ENCODE results near the gene MBP.

MBP gene

DNA sequence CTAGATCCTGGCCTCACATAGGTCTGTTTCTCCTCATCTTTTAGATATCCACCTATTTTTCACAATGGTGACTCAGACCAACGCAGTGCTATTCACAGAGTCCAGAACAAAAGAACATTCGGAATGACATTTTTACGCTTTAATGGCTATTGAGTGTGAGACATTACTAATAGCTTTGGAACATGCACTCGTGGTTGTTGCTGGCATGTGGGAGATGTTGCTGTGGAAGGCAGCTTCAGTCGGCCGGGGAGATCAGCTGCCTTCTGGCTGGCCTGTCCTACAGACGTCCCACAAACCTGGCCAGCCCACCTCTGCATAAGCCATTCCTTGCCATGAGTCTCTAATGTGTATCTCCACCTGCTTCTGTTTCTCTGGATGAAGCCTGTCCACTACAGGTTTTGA, 3.4 kb downstream of the MBP start:
- DNase-seq (ENCODE audit: low read depth): peak; percentile 91
- TF ChIP-seq, protein P1, sequence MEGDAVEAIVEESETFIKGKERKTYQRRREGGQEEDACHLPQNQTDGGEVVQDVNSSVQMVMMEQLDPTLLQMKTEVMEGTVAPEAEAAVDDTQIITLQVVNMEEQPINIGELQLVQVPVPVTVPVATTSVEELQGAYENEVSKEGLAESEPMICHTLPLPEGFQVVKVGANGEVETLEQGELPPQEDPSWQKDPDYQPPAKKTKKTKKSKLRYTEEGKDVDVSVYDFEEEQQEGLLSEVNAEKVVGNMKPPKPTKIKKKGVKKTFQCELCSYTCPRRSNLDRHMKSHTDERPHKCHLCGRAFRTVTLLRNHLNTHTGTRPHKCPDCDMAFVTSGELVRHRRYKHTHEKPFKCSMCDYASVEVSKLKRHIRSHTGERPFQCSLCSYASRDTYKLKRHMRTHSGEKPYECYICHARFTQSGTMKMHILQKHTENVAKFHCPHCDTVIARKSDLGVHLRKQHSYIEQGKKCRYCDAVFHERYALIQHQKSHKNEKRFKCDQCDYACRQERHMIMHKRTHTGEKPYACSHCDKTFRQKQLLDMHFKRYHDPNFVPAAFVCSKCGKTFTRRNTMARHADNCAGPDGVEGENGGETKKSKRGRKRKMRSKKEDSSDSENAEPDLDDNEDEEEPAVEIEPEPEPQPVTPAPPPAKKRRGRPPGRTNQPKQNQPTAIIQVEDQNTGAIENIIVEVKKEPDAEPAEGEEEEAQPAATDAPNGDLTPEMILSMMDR (conservative IDR thresholded peaks at IDR 0.05; ENCODE audit: low read depth, low read length): no peak
- H3K4me3 ChIP-seq (ENCODE audit: low read length): no peak overlapping the region

DNA sequence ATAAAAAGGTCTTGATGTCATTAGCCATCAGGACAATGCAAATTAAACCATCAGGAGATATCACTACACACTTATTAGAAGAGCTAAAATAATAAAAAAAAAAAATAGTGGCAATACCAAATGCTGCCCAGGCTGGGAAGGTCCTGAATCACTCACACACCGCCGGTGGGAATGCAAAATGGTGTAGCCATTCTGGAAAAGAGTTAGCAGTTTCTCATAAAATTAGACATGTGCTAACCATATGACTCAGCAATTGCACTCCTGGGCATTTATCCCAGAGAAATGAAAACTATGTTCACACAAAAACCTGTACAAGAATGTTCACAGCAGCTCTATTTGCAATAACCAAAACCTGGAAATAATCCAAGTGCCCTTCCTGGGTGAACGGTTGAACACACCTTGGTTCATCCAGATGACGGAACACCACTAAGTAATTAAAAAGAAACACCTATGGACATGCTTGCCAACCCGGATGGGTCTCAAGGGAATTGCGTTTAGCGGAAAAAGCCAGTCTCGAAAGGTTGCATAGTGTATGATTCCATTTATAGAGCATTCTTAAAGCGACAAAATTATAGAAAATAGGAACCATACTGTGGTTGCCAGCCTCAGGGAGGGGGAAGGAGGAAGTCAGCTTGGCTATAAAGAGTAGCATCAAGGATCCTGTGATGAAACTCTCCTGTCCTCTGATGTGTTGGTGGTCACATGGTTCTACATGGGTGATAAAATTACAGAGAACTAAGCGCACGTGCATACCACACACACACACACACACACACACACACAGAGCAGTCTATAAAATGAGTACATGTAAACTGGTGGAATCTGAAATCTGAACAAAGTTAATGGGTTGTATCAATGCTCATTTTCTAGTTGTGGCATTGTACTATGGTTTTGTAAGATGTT, 4.6 kb downstream of the MBP start:
- TF ChIP-seq, protein P1 (conservative IDR thresholded peaks at IDR 0.05; ENCODE audit: low read depth, low read length): no peak
- DNase-seq (ENCODE audit: low read depth): peak; percentile 89
- no peak overlapping the region for H3K4me3 ChIP-seq (ENCODE audit: low read length)

DNA sequence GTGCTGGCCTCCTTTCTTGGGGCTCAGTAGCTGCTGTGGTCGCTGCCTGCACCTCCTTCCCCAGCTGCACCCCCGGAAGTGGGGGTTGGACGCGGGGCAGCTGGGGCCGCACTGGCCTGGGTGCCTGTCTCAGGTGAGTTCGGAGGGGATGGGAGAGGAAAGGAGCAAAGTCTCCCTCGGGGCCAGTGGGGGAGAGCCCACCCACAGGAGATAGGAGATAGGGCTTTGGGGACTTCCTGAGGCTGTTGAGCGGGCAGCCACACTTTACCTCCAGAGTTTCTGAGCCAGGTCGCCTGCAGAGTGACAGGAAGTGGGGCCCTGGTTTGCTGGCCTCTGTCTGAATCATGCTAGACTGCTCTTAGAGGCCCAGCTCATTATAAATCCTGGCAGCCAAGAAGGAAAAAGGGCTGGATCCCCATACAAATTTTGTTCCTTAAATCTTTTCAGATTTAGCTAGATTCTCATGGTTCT, 8.1 kb downstream of the MBP start:
- TF ChIP-seq, protein P1 (conservative IDR thresholded peaks at IDR 0.05; ENCODE audit: low read depth, low read length): no peak
- no peak for DNase-seq (ENCODE audit: low read depth)
- no peak overlapping the region for H3K4me3 ChIP-seq (ENCODE audit: low read length)

DNA sequence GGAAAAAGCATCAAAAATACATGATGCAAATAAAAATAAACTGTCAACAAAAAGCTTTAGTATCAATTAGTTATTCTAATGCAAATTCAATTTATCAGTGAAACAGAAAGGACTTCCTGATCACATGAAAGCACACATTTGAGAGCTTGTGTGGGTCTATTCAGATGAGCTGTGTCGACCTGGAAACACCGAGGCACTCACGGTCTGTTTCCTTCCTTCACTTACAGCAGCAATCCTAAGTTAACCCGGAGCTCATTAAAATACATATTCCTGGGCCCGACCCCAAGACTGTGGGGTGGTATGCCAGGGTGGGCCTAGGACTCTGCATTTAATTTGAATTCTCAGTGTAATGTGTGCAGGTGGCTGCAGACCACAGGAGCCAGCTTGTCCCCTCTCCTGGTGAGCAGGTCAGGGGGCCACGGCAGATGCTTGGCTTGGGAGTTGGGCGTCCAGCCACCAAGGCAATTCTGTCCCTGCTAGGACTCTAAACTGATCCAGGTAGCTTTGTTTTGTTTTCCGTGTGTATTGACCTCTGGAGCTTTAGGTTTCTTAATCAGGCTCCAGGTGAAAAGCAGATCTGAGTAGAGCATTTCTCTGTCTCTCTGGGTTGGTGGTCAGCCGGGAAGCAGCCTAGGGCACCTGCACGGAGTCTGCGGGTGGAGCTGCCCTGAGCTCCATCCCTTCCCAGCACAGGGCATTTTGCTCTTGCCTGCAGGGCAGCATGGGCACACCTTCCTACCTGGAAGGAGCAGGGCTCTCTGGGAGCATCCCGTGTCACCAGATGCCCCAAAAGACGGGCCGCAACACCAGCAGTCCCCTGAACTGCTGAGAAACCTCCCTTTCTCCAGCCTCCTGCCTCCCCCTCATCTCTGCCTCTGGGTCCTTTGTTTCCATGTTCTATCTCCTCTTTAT, 9.0 kb downstream of the MBP start:
- TF ChIP-seq, protein P1 (conservative IDR thresholded peaks at IDR 0.05; ENCODE audit: low read depth, low read length): no peak
- H3K4me3 ChIP-seq (ENCODE audit: low read length): no peak overlapping the region
- no peak for DNase-seq (ENCODE audit: low read depth)

DNA sequence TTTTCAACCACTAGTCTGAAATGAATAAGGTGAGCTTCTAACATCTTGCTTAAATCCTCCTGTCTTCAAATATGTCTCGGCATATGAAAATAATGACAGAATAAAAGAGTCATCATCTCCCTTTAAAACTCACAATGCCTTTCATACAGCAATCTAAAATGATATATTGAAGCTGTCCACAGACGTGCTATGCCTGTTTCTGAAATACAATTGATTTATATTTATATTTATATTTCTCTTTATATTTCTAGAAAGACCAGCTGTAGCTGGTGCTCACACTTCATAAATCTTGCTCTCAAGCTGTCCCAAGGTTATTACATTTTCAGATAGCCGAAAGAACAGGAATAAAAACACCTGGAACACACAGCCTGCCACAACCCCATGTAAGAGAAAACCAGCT, 11.1 kb downstream of the MBP start:
- TF ChIP-seq, protein P1 (conservative IDR thresholded peaks at IDR 0.05; ENCODE audit: low read depth, low read length): no peak
- no peak for DNase-seq (ENCODE audit: low read depth)
- no peak overlapping the region for H3K4me3 ChIP-seq (ENCODE audit: low read length)

DNA sequence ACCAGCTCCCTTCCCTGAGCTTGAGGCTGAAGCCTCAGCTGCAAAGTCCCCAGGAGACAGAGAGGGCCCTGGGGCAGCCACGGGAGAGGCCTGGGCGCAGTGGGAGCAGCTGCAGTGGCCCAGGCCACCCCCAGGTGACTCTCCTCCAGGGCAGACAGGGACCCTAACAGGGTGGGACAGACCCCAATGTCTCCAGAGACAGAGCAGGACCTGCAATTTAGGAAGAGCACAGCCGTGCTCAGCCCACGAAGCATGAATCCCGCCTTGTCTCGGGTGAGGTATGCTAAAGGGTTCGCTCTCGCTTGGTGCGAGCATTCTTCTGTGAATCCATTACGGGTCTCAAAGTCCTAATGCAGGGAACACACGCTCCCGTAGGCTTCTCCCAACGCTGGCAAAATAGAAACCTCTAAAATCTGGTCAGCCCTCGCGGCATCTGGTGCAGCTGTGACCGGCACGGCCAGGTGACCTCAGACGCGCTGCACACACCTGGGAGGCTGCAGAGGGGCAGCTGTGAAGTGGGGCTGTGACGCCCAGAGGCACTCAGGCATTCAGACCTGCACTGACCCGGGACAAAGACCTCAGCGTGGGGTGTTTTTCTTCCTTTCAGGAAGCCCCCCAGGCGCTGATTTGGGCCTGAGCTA, 12.6 kb downstream of the MBP start:
- TF ChIP-seq, protein P1 (conservative IDR thresholded peaks at IDR 0.05; ENCODE audit: low read depth, low read length): no peak
- no peak overlapping the region for H3K4me3 ChIP-seq (ENCODE audit: low read length)
- DNase-seq (ENCODE audit: low read depth): no peak
